ENCODE data around the gene CD93.

CD93 gene

GRCh38 chr20:23120936-23121750, 35.0 kb upstream of the CD93 start:
- FAIRE-seq (no peak), DNase-seq (ENCODE audit: low spot score) (no peak)

- FAIRE-seq (no peak), DNase-seq (ENCODE audit: low spot score) (no peak)
Observed at GRCh38 chr20:23120261-23120660, 34.1 kb upstream of the CD93 start.

GRCh38 chr20:23119456-23120216, 33.5 kb upstream of the CD93 start:
- FAIRE-seq: no peak
- no peak for DNase-seq (ENCODE audit: low spot score)

GRCh38 chr20:23118766-23119165, 32.6 kb upstream of the CD93 start:
- DNase-seq (ENCODE audit: low spot score): no peak
- no peak for FAIRE-seq

- FAIRE-seq: no peak
- no peak for DNase-seq (ENCODE audit: low spot score)
Observed at GRCh38 chr20:23118144-23118543, 32.0 kb upstream of the CD93 start.

- DNase-seq (ENCODE audit: low spot score) (no peak), FAIRE-seq (no peak)
Observed at GRCh38 chr20:23117738-23118137, 31.6 kb upstream of the CD93 start.

GRCh38 chr20:23116311-23117089, 30.4 kb upstream of the CD93 start:
- DNase-seq (ENCODE audit: low spot score) (peak; percentile 17), FAIRE-seq (no peak)

- no peak for DNase-seq (ENCODE audit: low spot score)
- FAIRE-seq: no peak
Observed at GRCh38 chr20:23115822-23116221, 29.7 kb upstream of the CD93 start.

GRCh38 chr20:23114448-23115082, 28.4 kb upstream of the CD93 start:
- DNase-seq (ENCODE audit: low spot score) (no peak), FAIRE-seq (no peak)

GRCh38 chr20:23114018-23114417, 27.9 kb upstream of the CD93 start:
- FAIRE-seq (no peak), DNase-seq (ENCODE audit: low spot score) (no peak)

GRCh38 chr20:23112595-23112994, 26.5 kb upstream of the CD93 start:
- FAIRE-seq (no peak), DNase-seq (ENCODE audit: low spot score) (no peak)

- FAIRE-seq (no peak), DNase-seq (ENCODE audit: low spot score) (no peak)
Observed at GRCh38 chr20:23111944-23112342, 25.8 kb upstream of the CD93 start.

- FAIRE-seq (no peak), DNase-seq (ENCODE audit: low spot score) (no peak)
Observed at GRCh38 chr20:23111307-23111943, 25.3 kb upstream of the CD93 start.

GRCh38 chr20:23108871-23109270, 22.7 kb upstream of the CD93 start:
- DNase-seq (ENCODE audit: low spot score) (no peak), FAIRE-seq (no peak)

- FAIRE-seq (no peak), DNase-seq (ENCODE audit: low spot score) (no peak)
Observed at GRCh38 chr20:23107466-23107865, 21.3 kb upstream of the CD93 start.

GRCh38 chr20:23106271-23106851, 20.2 kb upstream of the CD93 start:
- FAIRE-seq: no peak
- no peak for DNase-seq (ENCODE audit: low spot score)

- FAIRE-seq (no peak), DNase-seq (ENCODE audit: low spot score) (no peak)
Observed at GRCh38 chr20:23105193-23105592, 19.1 kb upstream of the CD93 start.

- FAIRE-seq (no peak), DNase-seq (ENCODE audit: low spot score) (no peak)
Observed at GRCh38 chr20:23103284-23104018, 17.3 kb upstream of the CD93 start.

GRCh38 chr20:23101696-23102406, 15.7 kb upstream of the CD93 start:
- no peak for DNase-seq (ENCODE audit: low spot score)
- no peak for FAIRE-seq
